GM23248 (cell line): ENCODE results near the gene ERC1. TPM values are rescaled to one million over a fixed set of nuclear protein-coding genes. Genes with fewer than 3 reads are reported as not detected.

Experiments
- DNase-seq: peaks from one replicate; pipeline ENCODE4 v3.0.0-alpha.2; 2015
- H2AFZ ChIP-seq: fragments of 200-600 bp; sonication (generic); 2 replicates; pipeline ENCODE4 v1.6.1; 2016; ENCODE audit warnings: antibody characterized with exemption
- H3F3A ChIP-seq: fragments of 200-600 bp; sonication (generic); 2 replicates; pipeline ENCODE4 v1.6.1; 2016; ENCODE audit warnings: mild to moderate bottlenecking, antibody characterized with exemption, mixed run types; ENCODE audit not compliant: insufficient read depth
- H3K27ac ChIP-seq: fragments of 200-600 bp; sonication (generic); 2 replicates; pipeline ENCODE4 v1.5.1; 2016; ENCODE audit warnings: mild to moderate bottlenecking
- H3K27me3 ChIP-seq: fragments of 200-600 bp; sonication (generic); replicated peaks from 2 replicates; pipeline ENCODE4 v1.6.1; 2016; ENCODE audit warnings: mild to moderate bottlenecking; ENCODE audit not compliant: insufficient read depth
- H3K36me3 ChIP-seq: fragments of 200-600 bp; sonication (generic); 2 replicates; pipeline ENCODE4 v1.6.1; 2016; ENCODE audit warnings: low read depth, mild to moderate bottlenecking
- H3K4me1 ChIP-seq: fragments of 200-600 bp; sonication (generic); 2 replicates; pipeline ENCODE4 v1.6.1; 2016; ENCODE audit warnings: mild to moderate bottlenecking; ENCODE audit not compliant: insufficient read depth
- H3K4me2 ChIP-seq: fragments of 200-600 bp; sonication (generic); one replicate; pipeline ENCODE4 v1.6.1; 2016; ENCODE audit warnings: mild to moderate bottlenecking; ENCODE audit not compliant: unreplicated experiment
- H3K4me3 ChIP-seq: fragments of 200-600 bp; sonication (generic); 2 replicates; pipeline ENCODE4 v1.5.1; 2016; ENCODE audit warnings: mild to moderate bottlenecking
- H3K79me2 ChIP-seq: fragments of 200-600 bp; sonication (generic); 2 replicates; pipeline ENCODE4 v1.6.1; 2016; ENCODE audit warnings: mild to moderate bottlenecking; ENCODE audit not compliant: insufficient read depth
- H3K9ac ChIP-seq: fragments of 200-600 bp; sonication (generic); 2 replicates; pipeline ENCODE4 v1.6.1; 2016; ENCODE audit warnings: mild to moderate bottlenecking
- H3K9me2 ChIP-seq: fragments of 200-600 bp; sonication (generic); 2 replicates; pipeline ENCODE4 v1.6.1; 2016; ENCODE audit warnings: mixed run types, mild to moderate bottlenecking, moderate library complexity; ENCODE audit not compliant: insufficient read depth
- H3K9me3 ChIP-seq: fragments of 200-600 bp; sonication (generic); one replicate; pipeline ENCODE4 v1.6.1; 2017; ENCODE audit warnings: low read depth
- H4K20me1 ChIP-seq: fragments of 200-600 bp; sonication (generic); 2 replicates; pipeline ENCODE4 v1.6.0; 2016; ENCODE audit not compliant: insufficient read depth
- EZH2 ChIP-seq: fragments of 200-600 bp; sonication (generic); IDR thresholded peaks from 2 replicates; pipeline ENCODE4 v1.6.1; 2018; ENCODE audit warnings: antibody characterized with exemption, mild to moderate bottlenecking; ENCODE audit not compliant: insufficient read depth, poor library complexity, severe bottlenecking
- EZH2phosphoT487 ChIP-seq: fragments of 200-600 bp; sonication (generic); IDR thresholded peaks from 2 replicates; pipeline ENCODE4 v1.6.1; 2018; ENCODE audit warnings: antibody characterized with exemption, moderate library complexity, mild to moderate bottlenecking, low read depth; ENCODE audit not compliant: insufficient read depth
- WGBS, 2 experiments: methylation state at CpG; one replicate each; pipeline ENCODE4 v1.1.6; 2015 to 2017; ENCODE audit warnings: low lambda C conversion rate in 2 of 2, low coverage in 1 of 2; ENCODE audit errors: missing lambda C conversion rate in 2 of 2; 5-methylcytosine and 5-hydroxymethylcytosine counted together
- in situ Hi-C: fragments of 300-500 bp; cut with MboI; formaldehyde crosslinking; loops from 2 replicates; pipeline ENCODE4 v1.15.0; 2020
- polyA plus RNA-seq: library from polyadenylated mRNA; unstranded; fragments of >200 nt; fragmentation: Nextera tagmentation; extraction: Ambion mirVana; gene quantifications from 2 replicates; pipeline ENCODE4 v1.2.1, GENCODE V29; 2016
- total RNA-seq: library from RNA; depleted of rRNA; stranded (reverse); fragments of >200 nt; shearing (Covaris generic); gene quantifications from 2 replicates; pipeline ENCODE4 v1.2.3, GENCODE V29; 2014

Gene ERC1
- total and polyA plus RNA-seq, 2 experiments from 2014 or later = 21.5 to 23.3 TPM

DNA sequence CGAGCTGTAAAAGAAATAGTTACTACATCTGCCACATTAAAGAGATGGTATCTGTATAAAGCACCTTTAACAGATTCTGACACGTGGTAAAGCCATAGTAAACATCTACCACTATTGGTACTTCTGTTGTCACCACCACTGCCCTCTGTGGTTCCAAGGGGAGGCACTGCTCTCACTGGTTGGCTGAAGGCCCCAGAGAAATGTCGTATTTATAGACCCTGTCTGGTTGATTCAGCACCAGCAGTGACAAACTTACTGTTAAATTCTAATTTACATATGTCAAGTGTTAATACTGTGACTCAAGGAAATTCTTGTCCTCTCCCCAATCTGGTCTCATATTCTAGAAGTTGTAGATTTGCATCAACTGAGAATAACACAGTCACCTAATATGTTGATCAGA, 281.1 kb downstream of the ERC1 start:
- H4K20me1 ChIP-seq = no peaks in the 10 kb centered on the region
- TF ChIP-seq EZH2 (no peak), EZH2phosphoT487 (no peak)
- peaks cover 7% of the 10 kb centered on the region; the same call in 1 of the 2 replicates for H3K4me1 ChIP-seq
- 79 to 89% methylated on average over 3 of the region's 3 CpGs for WGBS, 2 experiments
- DNase-seq = no peak
- in situ Hi-C loops = no loop called here
- H3K27ac ChIP-seq = no peak overlapping the region
- no peaks in the 10 kb centered on the region; the same call in none of the 2 replicates for H3K79me2 ChIP-seq
- no peak overlapping the region for H3K4me2 ChIP-seq
- H3K27me3 ChIP-seq = no peaks in the 10 kb centered on the region
- H3F3A ChIP-seq = no peaks in the 10 kb centered on the region
- no peak overlapping the region for H2AFZ ChIP-seq
- no peak overlapping the region for H3K9ac ChIP-seq
- H3K36me3 ChIP-seq = no peaks in the 10 kb centered on the region
- H3K9me2 ChIP-seq = no peaks in the 10 kb centered on the region; the same call in 1 of the 2 replicates
- no peaks in the 10 kb centered on the region for H3K9me3 ChIP-seq
- no peak overlapping the region for H3K4me3 ChIP-seq

DNA sequence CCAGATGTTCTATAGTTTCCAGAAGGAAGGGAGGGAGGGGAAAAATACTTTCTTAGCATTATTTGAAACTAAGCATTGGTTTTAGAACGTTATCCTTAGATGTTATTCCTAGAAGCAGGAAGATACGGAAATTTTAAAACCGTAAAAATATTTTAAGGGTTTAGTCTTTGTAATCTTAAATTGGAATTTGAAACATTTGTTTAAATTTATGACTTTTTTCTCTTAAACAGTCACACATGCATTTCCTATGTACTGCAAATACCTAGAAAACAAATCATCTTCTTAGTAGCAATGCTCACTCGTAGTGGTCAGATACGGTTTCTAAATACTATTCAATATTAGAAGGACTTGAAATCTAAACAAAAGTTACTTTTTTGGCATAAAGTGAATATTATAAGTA, 282.0 kb downstream of the ERC1 start:
- Histone ChIP-seq H3K4me2 (no peak overlapping the region), H3K9me2 (no peaks in the 10 kb centered on the region; the same call in 1 of the 2 replicates), H3K36me3 (no peaks in the 10 kb centered on the region), H4K20me1 (no peaks in the 10 kb centered on the region), H3K79me2 (no peaks in the 10 kb centered on the region; the same call in none of the 2 replicates), H3K4me3 (no peak overlapping the region), H2AFZ (no peak overlapping the region), H3K9me3 (no peaks in the 10 kb centered on the region), H3K27ac (no peak overlapping the region), H3K9ac (no peak overlapping the region), H3F3A (no peaks in the 10 kb centered on the region), H3K27me3 (no peaks in the 10 kb centered on the region), H3K4me1 (peaks cover 7% of the 10 kb centered on the region; the same call in 1 of the 2 replicates)
- DNase-seq = peak; percentile 30
- in situ Hi-C loops = no loop called here
- TF ChIP-seq EZH2phosphoT487 (no peak), EZH2 (no peak)
- 58 to 64% methylated on average over 5 of the region's 5 CpGs for WGBS, 2 experiments

DNA sequence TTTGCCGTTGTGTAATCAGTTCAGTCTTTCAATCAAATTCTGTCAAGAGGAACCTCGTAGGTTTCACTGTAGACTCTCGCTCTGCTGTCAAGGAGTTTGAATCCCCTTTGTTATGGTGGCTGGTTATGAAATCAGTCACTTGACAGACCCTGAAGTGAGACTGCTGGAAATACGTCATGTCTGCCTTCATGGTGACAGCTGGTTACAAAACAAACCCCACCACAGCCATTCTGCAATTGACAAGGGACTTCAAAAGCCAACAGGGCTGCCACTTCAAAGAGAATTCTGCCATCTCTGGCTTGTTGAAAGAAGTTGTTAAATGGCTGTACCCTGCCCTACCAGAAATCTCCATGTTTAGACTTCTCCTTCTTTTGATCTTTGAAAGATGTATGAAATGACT, 286.9 kb downstream of the ERC1 start:
- no peaks in the 10 kb centered on the region for H3K36me3 ChIP-seq
- H4K20me1 ChIP-seq = no peaks in the 10 kb centered on the region
- H3K4me1 ChIP-seq = peaks cover 28% of the 10 kb centered on the region
- in situ Hi-C loops = no loop called here
- no peak for DNase-seq
- no peak for TF ChIP-seq EZH2phosphoT487
- no peak for TF ChIP-seq EZH2
- H3K9me2 ChIP-seq = no peaks in the 10 kb centered on the region; the same call in 1 of the 2 replicates
- peaks cover 6% of the 10 kb centered on the region; the same call in 1 of the 2 replicates for H3K79me2 ChIP-seq
- 89 to 92% methylated on average over 4 of the region's 4 CpGs for WGBS, 2 experiments
- H3K4me3 ChIP-seq = no peak overlapping the region
- H3K27me3 ChIP-seq = no peaks in the 10 kb centered on the region
- H2AFZ ChIP-seq = no peak overlapping the region
- peaks cover 27% of the 10 kb centered on the region for H3F3A ChIP-seq
- H3K27ac ChIP-seq = no peak overlapping the region
- H3K9ac ChIP-seq = no peak overlapping the region
- H3K4me2 ChIP-seq = no peak overlapping the region
- no peaks in the 10 kb centered on the region for H3K9me3 ChIP-seq

DNA sequence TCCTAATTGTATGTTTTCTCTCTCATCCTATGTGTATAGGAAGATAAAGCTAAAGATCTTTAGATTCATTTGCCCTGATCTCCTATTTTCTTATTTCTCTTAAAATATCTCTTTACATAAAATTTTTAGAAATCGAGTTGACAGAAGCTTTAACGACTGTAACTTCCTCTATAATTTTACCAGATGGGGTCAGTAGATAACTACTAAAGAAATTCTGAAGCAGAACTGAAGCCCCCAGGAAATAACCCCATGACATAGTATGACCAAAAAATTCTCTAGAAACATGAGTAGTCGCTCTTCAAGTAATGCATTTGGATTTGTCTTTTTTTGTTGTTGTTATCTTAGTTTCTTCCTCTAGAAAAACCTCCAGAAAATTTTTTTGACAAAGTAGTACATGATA, 288.0 kb downstream of the ERC1 start:
- WGBS, 2 experiments = 43 to 46% methylated on average over 3 of the region's 3 CpGs
- Histone ChIP-seq H3K9me2 (no peaks in the 10 kb centered on the region), H4K20me1 (no peaks in the 10 kb centered on the region), H3K9ac (no peak overlapping the region), H2AFZ (no peak overlapping the region), H3K4me3 (no peak overlapping the region), H3K27me3 (no peaks in the 10 kb centered on the region), H3K36me3 (no peaks in the 10 kb centered on the region), H3K4me1 (peaks cover 29% of the 10 kb centered on the region), H3K79me2 (peaks cover 15% of the 10 kb centered on the region; the same call in 1 of the 2 replicates), H3K9me3 (no peaks in the 10 kb centered on the region), H3K27ac (no peak overlapping the region), H3K4me2 (no peak overlapping the region), H3F3A (peaks cover 27% of the 10 kb centered on the region)
- in situ Hi-C loops = no loop called here
- peak; percentile 6 for DNase-seq
- no peak for TF ChIP-seq EZH2phosphoT487
- TF ChIP-seq EZH2 = no peak

DNA sequence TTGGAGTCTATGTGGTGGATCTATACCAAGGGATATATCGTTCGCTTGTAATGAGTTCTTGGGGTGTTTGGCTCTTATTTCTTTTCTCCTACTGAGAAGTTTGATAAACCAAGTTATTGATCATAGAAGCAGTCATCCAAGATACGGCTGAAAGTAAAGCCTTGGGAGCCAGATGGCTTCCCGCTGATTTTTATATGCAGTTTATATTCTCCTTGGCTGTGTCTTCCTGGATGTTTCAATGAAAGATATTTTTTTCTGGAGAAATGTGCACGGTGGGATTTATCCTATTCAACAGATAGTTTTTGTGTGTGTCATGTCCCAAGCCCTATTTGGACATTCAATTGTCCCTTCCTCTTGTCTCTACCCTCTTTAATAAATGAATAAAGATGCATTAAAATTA, 289.0 kb downstream of the ERC1 start:
- Histone ChIP-seq H3K9me2 (no peaks in the 10 kb centered on the region), H3K4me2 (no peak overlapping the region), H2AFZ (no peak overlapping the region), H3K9me3 (no peaks in the 10 kb centered on the region), H3K27me3 (no peaks in the 10 kb centered on the region), H3K36me3 (no peaks in the 10 kb centered on the region), H3F3A (peaks cover 27% of the 10 kb centered on the region), H3K4me3 (no peak overlapping the region), H3K4me1 (peaks cover 29% of the 10 kb centered on the region), H3K79me2 (peaks cover 19% of the 10 kb centered on the region), H4K20me1 (no peaks in the 10 kb centered on the region), H3K27ac (no peak overlapping the region), H3K9ac (no peak overlapping the region)
- DNase-seq = no peak
- 79 to 80% methylated on average over 5 of the region's 5 CpGs for WGBS, 2 experiments
- in situ Hi-C loops = no loop called here
- TF ChIP-seq EZH2 (no peak), EZH2phosphoT487 (no peak)
